H1 (cell line): Measurements from ENCODE around the gene KLHL18. TPM values are rescaled to one million over a fixed set of nuclear protein-coding genes. Genes with fewer than 3 reads are reported as not detected.

Experiments used
- CTCF ChIA-PET: fragments of 300-600 bp; sonication (Branson Sonifier 250); formaldehyde crosslinking; loops from one replicate; lab custom pipeline; 2021; ENCODE audit not compliant: partially characterized antibody; lab: Charles Lee
- POLR2A ChIA-PET: fragments of 300-600 bp; sonication (Branson Sonifier 250); formaldehyde crosslinking; loops from one replicate; lab custom pipeline; 2021; ENCODE audit warnings: inconsistent platforms; ENCODE audit not compliant: partially characterized antibody; lab: Charles Lee
- DNase-seq, 2 experiments: peaks; one replicate each; pipeline versions ENCODE4 v3.0.0 to v3.0.0-alpha.2; 2010 to 2022; ENCODE audit warnings: low spot score in 2 of 2, low read depth in 1 of 2, mixed read lengths in 1 of 2
- FAIRE-seq: peaks from 2 replicates; lab custom pipeline; 2011; peaks lifted over from hg19 to GRCh38; lab: Jason Lieb, UNC
- H2AFZ ChIP-seq: 2 replicates; pipeline ENCODE4 v1.8.1; 2012; ENCODE audit warnings: low read length, inconsistent platforms
- H2AK5ac ChIP-seq: 2 replicates; pipeline ENCODE4 v1.6.1; 2013; ENCODE audit warnings: low read depth, low read length
- H2BK120ac ChIP-seq: replicated peaks from 2 replicates; pipeline ENCODE3; 2013; ENCODE audit warnings: low read depth, low read length, inconsistent platforms
- H2BK12ac ChIP-seq: 2 replicates; pipeline ENCODE4 v1.6.1; 2013; ENCODE audit warnings: low read depth, low read length
- H2BK15ac ChIP-seq: 2 replicates; pipeline ENCODE4 v1.6.1; 2013; ENCODE audit warnings: low read length
- H2BK20ac ChIP-seq: 2 replicates; pipeline ENCODE4 v1.6.1; 2013; ENCODE audit warnings: low read length
- H2BK5ac ChIP-seq: 2 replicates; pipeline ENCODE4 v1.6.1; 2013; ENCODE audit warnings: low read depth, low read length
- H3K14ac ChIP-seq: 2 replicates; pipeline ENCODE4 v1.6.1; 2013; ENCODE audit warnings: inconsistent platforms; ENCODE audit not compliant: insufficient read length
- H3K18ac ChIP-seq: 2 replicates; pipeline ENCODE4 v1.6.1; 2013; ENCODE audit warnings: low read length; ENCODE audit errors: extremely low read depth
- H3K23ac ChIP-seq: 2 replicates; pipeline ENCODE4 v1.6.1; 2013; ENCODE audit warnings: inconsistent platforms; ENCODE audit not compliant: insufficient read length
- H3K23me2 ChIP-seq: 2 replicates; pipeline ENCODE4 v1.6.1; 2013; ENCODE audit warnings: low read depth, low read length
- H3K27ac ChIP-seq: 2 replicates; pipeline ENCODE4 v1.6.1; 2011; ENCODE audit warnings: low read depth, low read length, inconsistent platforms
- H3K27me3 ChIP-seq, 4 experiments: replicated peaks in 1 of 4; 1 replicate in 1 of 4; 2 replicates in 3 of 4; pipeline versions ENCODE4 v1.6.1 to v1.8.1; 2011 to 2013; ENCODE audit warnings: low read length in 3 of 4, mild to moderate bottlenecking in 3 of 4, inconsistent platforms in 2 of 4, mixed read lengths in 2 of 4, moderate library complexity in 1 of 4; ENCODE audit not compliant: control insufficient read depth in 3 of 4, insufficient read depth in 3 of 4; ENCODE audit errors: extremely low read depth in 1 of 4
- H3K36me3 ChIP-seq, 4 experiments: 2 replicates each; pipeline versions ENCODE4 v1.6.1 to v1.8.1; 2011 to 2013; ENCODE audit warnings: mild to moderate bottlenecking in 4 of 4, low read length in 3 of 4, moderate library complexity in 2 of 4, control low read depth in 1 of 4, inconsistent platforms in 1 of 4; ENCODE audit not compliant: insufficient read depth in 4 of 4, control insufficient read depth in 2 of 4
- H3K4ac ChIP-seq: replicated peaks from 2 replicates; pipeline ENCODE3; 2013; ENCODE audit warnings: low read length, low read depth, mixed read lengths, inconsistent platforms; ENCODE audit not compliant: insufficient read length
- H3K4me1 ChIP-seq, 4 experiments: replicated peaks in 1 of 4; 1 replicate in 1 of 4; 2 replicates in 3 of 4; pipeline versions ENCODE4 v1.6.1 to v1.8.1; 2011 to 2013; ENCODE audit warnings: low read length in 3 of 4, inconsistent platforms in 2 of 4, mixed read lengths in 1 of 4; ENCODE audit not compliant: insufficient read depth in 4 of 4, control insufficient read depth in 3 of 4
- H3K4me2 ChIP-seq, 2 experiments: 2 replicates each; pipeline versions ENCODE4 v1.6.1 to v1.8.1; 2011 to 2013; ENCODE audit warnings: low read depth in 2 of 2, low read length in 2 of 2, control low read depth in 1 of 2, inconsistent platforms in 1 of 2, mild to moderate bottlenecking in 1 of 2; ENCODE audit not compliant: insufficient read depth in 1 of 2
- H3K4me3 ChIP-seq, 4 experiments: fragments of 200-600, 300-600 bp in 1 of 4; sonication (generic), shearing (Covaris generic), sonication (Bioruptor Twin) in 1 of 4; 2 replicates each; pipeline versions ENCODE4 v1.5.1 to v1.8.1; 2011 to 2016; ENCODE audit warnings: low read length in 4 of 4, low read depth in 3 of 4, control low read depth in 2 of 4, inconsistent platforms in 2 of 4, mild to moderate bottlenecking in 2 of 4, mixed read lengths in 1 of 4, moderate library complexity in 1 of 4; ENCODE audit not compliant: insufficient read depth in 2 of 4; ENCODE audit errors: extremely low read depth in 1 of 4
- H3K56ac ChIP-seq: replicated peaks from 2 replicates; pipeline ENCODE3; 2013; ENCODE audit warnings: low read depth, mild to moderate bottlenecking, mixed read lengths, low read length, inconsistent platforms; ENCODE audit not compliant: insufficient read length
- H3K79me1 ChIP-seq: 2 replicates; pipeline ENCODE4 v1.6.1; 2013; ENCODE audit warnings: low read depth, low read length, control low read depth
- H3K79me2 ChIP-seq, 2 experiments: 2 replicates each; pipeline versions ENCODE4 v1.6.1 to v1.8.1; 2012 to 2013; ENCODE audit warnings: low read length in 2 of 2, mild to moderate bottlenecking in 2 of 2, inconsistent platforms in 1 of 2; ENCODE audit not compliant: insufficient read depth in 2 of 2, control insufficient read depth in 1 of 2
- H3K9ac ChIP-seq, 4 experiments: replicated peaks in 1 of 4; 1 replicate in 1 of 4; 2 replicates in 3 of 4; pipeline versions ENCODE4 v1.6.1 to v1.8.1; 2011 to 2013; ENCODE audit warnings: low read depth in 3 of 4, low read length in 3 of 4, control low read depth in 2 of 4, mild to moderate bottlenecking in 2 of 4, moderate library complexity in 2 of 4, inconsistent platforms in 1 of 4; ENCODE audit errors: extremely low read depth in 1 of 4
- H3K9me3 ChIP-seq, 2 experiments: 2 replicates each; pipeline versions ENCODE4 v1.6.1 to v1.8.1; 2012 to 2013; ENCODE audit warnings: mild to moderate bottlenecking in 2 of 2, moderate library complexity in 2 of 2, control low read depth in 1 of 2, inconsistent platforms in 1 of 2, low read depth in 1 of 2, low read length in 1 of 2, mixed read lengths in 1 of 2; ENCODE audit not compliant: insufficient read depth in 2 of 2
- H4K20me1 ChIP-seq, 2 experiments: replicated peaks in 1 of 2; 2 replicates each; pipeline versions ENCODE3 to v1.8.1; 2011 to 2013; ENCODE audit warnings: inconsistent platforms in 2 of 2, low read length in 2 of 2, mild to moderate bottlenecking in 1 of 2; ENCODE audit not compliant: insufficient read depth in 2 of 2, control insufficient read depth in 1 of 2
- H4K5ac ChIP-seq: 2 replicates; pipeline ENCODE4 v1.6.1; 2013; ENCODE audit warnings: low read length, low read depth, mixed read lengths, inconsistent platforms; ENCODE audit not compliant: insufficient read length
- H4K8ac ChIP-seq: 2 replicates; pipeline ENCODE4 v1.8.0; 2013; ENCODE audit warnings: mild to moderate bottlenecking, moderate library complexity, low read length, inconsistent platforms; ENCODE audit not compliant: insufficient read depth; ENCODE audit errors: extremely low read depth
- H4K91ac ChIP-seq: replicated peaks from 2 replicates; pipeline ENCODE3; 2013; ENCODE audit warnings: low read length, mixed read lengths, inconsistent platforms; ENCODE audit not compliant: insufficient read length
- BACH1 ChIP-seq: IDR thresholded peaks from 2 replicates; pipeline ENCODE4 v1.6.1; 2012; ENCODE audit warnings: low read length, improper control_type of control experiment
- BRCA1 ChIP-seq: IDR thresholded peaks from 2 replicates; pipeline ENCODE4 v1.6.1; 2012; ENCODE audit warnings: low read depth, low read length, improper control_type of control experiment
- RAD21 ChIP-seq, 2 experiments: IDR thresholded peaks in 1 of 2; conservative IDR thresholded peaks in 1 of 2; 2 replicates each; pipeline ENCODE4 v1.6.1; 2011; ENCODE audit warnings: low read depth in 2 of 2, low read length in 2 of 2, improper control_type of control experiment in 1 of 2, inconsistent platforms in 1 of 2, mild to moderate bottlenecking in 1 of 2, moderate library complexity in 1 of 2
- RNF2 ChIP-seq: fragments of 200-900, 300-1000 bp; sonication (generic); IDR thresholded peaks from 2 replicates; pipeline ENCODE4 v1.7.1; 2016; ENCODE audit warnings: borderline replicate concordance, low read depth, mild to moderate bottlenecking, antibody characterized with exemption, low read length; ENCODE audit not compliant: poor library complexity, severe bottlenecking; ENCODE audit errors: missing control alignments
- SIN3A ChIP-seq, 2 experiments: IDR thresholded peaks in 1 of 2; conservative IDR thresholded peaks in 1 of 2; 2 replicates each; pipeline ENCODE4 v1.6.1; 2011 to 2012; ENCODE audit warnings: low read length in 2 of 2, improper control_type of control experiment in 1 of 2, low read depth in 1 of 2, mild to moderate bottlenecking in 1 of 2
- TCF12 ChIP-seq: IDR thresholded peaks from 2 replicates; pipeline ENCODE4 v1.6.1; 2011; ENCODE audit warnings: low read depth, mild to moderate bottlenecking, low read length
- TEAD4 ChIP-seq: IDR thresholded peaks from 2 replicates; pipeline ENCODE4 v1.6.1; 2012; ENCODE audit warnings: low read depth, low read length, inconsistent platforms, mixed read lengths
- USF2 ChIP-seq: IDR thresholded peaks from 2 replicates; pipeline ENCODE4 v1.6.1; 2011; ENCODE audit warnings: low read length, improper control_type of control experiment
- WGBS, 2 experiments: shearing (Covaris generic) in 1 of 2; methylation state at CpG; one replicate each; pipeline versions ENCODE4 v1.1.6 to v1.1.7; 2013 to 2015; ENCODE audit warnings: low lambda C conversion rate in 2 of 2, mixed read lengths in 2 of 2, inconsistent platforms in 1 of 2, low coverage in 1 of 2, missing lambda C conversion rate in 1 of 2; ENCODE audit not compliant: insufficient replicate concordance in 2 of 2, insufficient coverage in 1 of 2, insufficient read length in 1 of 2; ENCODE audit errors: extremely low coverage in 1 of 2, missing lambda C conversion rate in 1 of 2; 5-methylcytosine and 5-hydroxymethylcytosine counted together
- polyA plus RNA-seq, 7 experiments: library from polyadenylated mRNA; depleted of rRNA in 3 of 7; stranded (reverse) in 5 of 7; unstranded in 2 of 7; fragments of >200 nt in 5 of 7; fragments of 200-250 nt in 2 of 7; gene quantifications; 1 replicate in 5 of 7; 2 replicates in 1 of 7; 4 replicates in 1 of 7; pipeline versions ENCODE4 v1.2.1 to v1.2.3, GENCODE V29; 2011 to 2013; ENCODE audit warnings: missing spikeins in 2 of 7, mixed read lengths in 2 of 7
- total RNA-seq: library from RNA; stranded (reverse); fragmentation: NEBNext Ultra II Directional; extraction: Animal tissue kit (Norgen Biotek cat#: 25700); gene quantifications from 2 replicates; pipeline ENCODE4 v1.2.1, GENCODE V29; 2021

Gene KLHL18
- total and polyA plus RNA-seq, 2 of the 8 experiments (the other 6 are each of a cell fraction or from before 2014, with no cell fraction given) = 19.9 to 31.7 TPM

GRCh38 chr3:47333907-47334306 is 51.2 kb downstream of the KLHL18 start:
- FAIRE-seq = no peak
- ChIA-PET POLR2A (interaction anchor here (1.4 kb wide), 1 partner anchor 11 kb away, joined by 3 read pairs; no protein-coding TSS in a partner anchor), CTCF (interaction anchor here (0.7 to 1.6 kb wide), 4 partner anchors 9 to 115 kb away, joined by 3 to 6 read pairs (median 4); no protein-coding TSS in a partner anchor)
- Histone ChIP-seq H2BK12ac (no peak overlapping the region), H2BK15ac (no peak overlapping the region), H3K23ac (no peak overlapping the region), H3K23me2 (no peaks in the 10 kb centered on the region), H4K8ac (no peak overlapping the region), H2AK5ac (no peak overlapping the region), H3K79me2 (no peaks in the 10 kb centered on the region), H4K20me1 (peaks cover 0 to 1% of the 10 kb centered on the region in 2 experiments), H2BK120ac (no peak overlapping the region), H3K56ac (no peak overlapping the region), H3K4ac (no peak overlapping the region), H3K4me1 (no peaks in the 10 kb centered on the region), H3K9ac (no peak overlapping the region), H4K5ac (no peak overlapping the region)
- TF ChIP-seq TEAD4 (no peak), RNF2 (no peak), BACH1 (no peak), SIN3A (conservative IDR thresholded peaks at IDR 0.05 in 1 of 2, IDR thresholded peaks at IDR 0.05 in 1 of 2; ENCODE audit: low read depth in 1 of 2, low read length in 2 of 2) (no peak), USF2 (no peak), TCF12 (no peak), BRCA1 (no peak), RAD21 (IDR thresholded peaks at IDR 0.05 in 1 of 2, conservative IDR thresholded peaks at IDR 0.05 in 1 of 2; ENCODE audit: low read depth in 2 of 2, low read length in 2 of 2) (no peak)
- TF ChIP-seq, all 59 proteins: peak for 0
- no peak overlapping the region for H2AFZ ChIP-seq
- H3K14ac ChIP-seq = no peak overlapping the region
- 90% methylated on average over 3 of the region's 3 CpGs; no CpG with 5 or more reads in 1 of the 2 experiments for WGBS, 2 experiments
- H4K91ac ChIP-seq = no peak overlapping the region
- no peak overlapping the region for H3K4me3 ChIP-seq
- H3K36me3 ChIP-seq = peaks cover 8 to 66% (median 49%) of the 10 kb centered on the region in 4 experiments
- H2BK5ac ChIP-seq = no peak overlapping the region
- no peak overlapping the region for H3K4me2 ChIP-seq
- H3K27me3 ChIP-seq = no peaks in the 10 kb centered on the region
- H3K79me1 ChIP-seq = no peaks in the 10 kb centered on the region; the same call in 1 of the 2 replicates
- no peak overlapping the region for H2BK20ac ChIP-seq
- DNase-seq = no peak
- no peak overlapping the region for H3K27ac ChIP-seq
- no peaks in the 10 kb centered on the region for H3K9me3 ChIP-seq
- no peak overlapping the region for H3K18ac ChIP-seq
